ENCODE data around the gene PHACTR1. TPM values are rescaled to one million over a fixed set of nuclear protein-coding genes. Genes with fewer than 3 reads are reported as not detected.
"Not testable (repeated sequence)": the region's sequence is repeated elsewhere in the genome, so short reads cannot be mapped to it uniquely, and the experiment has no call there.

The PHACTR1 gene
- total RNA-seq, 2 experiments from 2014 or later, result 0.58 to 0.72 TPM

GRCh38 chr6:12725263-12725662 is 8.7 kb downstream of the PHACTR1 start:
- no peaks in the 10 kb centered on the region for H3K4me1 Mint-ChIP-seq
- H3K27me3 Mint-ChIP-seq, result peaks cover 18% of the 10 kb centered on the region
- no peak for DNase-seq
- H3K27ac Mint-ChIP-seq, result no peak overlapping the region
- no peak overlapping the region for H3K4me3 Mint-ChIP-seq
- no peaks in the 10 kb centered on the region for H3K9me3 Mint-ChIP-seq
- no peaks in the 10 kb centered on the region for H3K36me3 Mint-ChIP-seq

GRCh38 chr6:12729467-12729866 is 12.9 kb downstream of the PHACTR1 start:
- no peak overlapping the region for H3K27ac Mint-ChIP-seq
- H3K36me3 Mint-ChIP-seq, result no peaks in the 10 kb centered on the region
- no peaks in the 10 kb centered on the region for H3K4me1 Mint-ChIP-seq
- no peaks in the 10 kb centered on the region for H3K9me3 Mint-ChIP-seq
- no peak for DNase-seq
- no peak overlapping the region for H3K4me3 Mint-ChIP-seq
- peaks cover 21% of the 10 kb centered on the region for H3K27me3 Mint-ChIP-seq

- peaks cover 21% of the 10 kb centered on the region for H3K27me3 Mint-ChIP-seq
- not testable (repeated sequence) for H3K27ac Mint-ChIP-seq, H3K4me3 Mint-ChIP-seq, H3K36me3 Mint-ChIP-seq, H3K4me1 Mint-ChIP-seq, H3K9me3 Mint-ChIP-seq, DNase-seq
These were observed 14.2 kb downstream of the PHACTR1 start for GRCh38 chr6:12730809-12731208.

DNA sequence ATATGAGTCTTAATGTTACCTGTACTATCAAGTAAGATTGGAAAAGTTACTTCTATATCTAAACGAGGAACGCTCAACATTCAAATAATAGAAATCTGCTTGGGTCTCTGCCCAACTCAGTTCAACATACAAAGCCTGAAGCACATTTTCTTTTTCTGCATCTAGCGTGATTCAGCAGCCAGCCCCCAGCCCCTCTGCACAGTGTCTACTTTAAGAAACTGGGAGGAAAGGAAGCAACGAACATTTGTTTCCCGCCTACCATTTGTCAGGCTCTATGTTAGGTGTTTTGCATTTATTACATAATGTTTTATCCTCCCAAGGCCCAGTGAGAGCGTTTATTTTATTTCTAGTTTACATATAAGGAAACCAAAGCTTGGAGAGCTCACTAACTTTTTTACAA is 17.3 kb downstream of the PHACTR1 start:
- H3K27me3 Mint-ChIP-seq, result peaks cover 15% of the 10 kb centered on the region
- H3K4me1 Mint-ChIP-seq, result no peaks in the 10 kb centered on the region
- H3K36me3 Mint-ChIP-seq, result no peaks in the 10 kb centered on the region
- H3K9me3 Mint-ChIP-seq, result no peaks in the 10 kb centered on the region
- H3K27ac Mint-ChIP-seq, result no peak overlapping the region
- H3K4me3 Mint-ChIP-seq, result no peak overlapping the region
- no peak for DNase-seq

GRCh38 chr6:12735786-12736185 is 19.2 kb downstream of the PHACTR1 start:
- Mint-ChIP-seq H3K36me3 (no peaks in the 10 kb centered on the region), H3K27me3 (peaks cover 11% of the 10 kb centered on the region), H3K4me3 (no peak overlapping the region), H3K4me1 (no peaks in the 10 kb centered on the region), H3K9me3 (no peaks in the 10 kb centered on the region), H3K27ac (no peak overlapping the region)
- DNase-seq, result no peak

- H3K27ac Mint-ChIP-seq, result no peak overlapping the region
- peaks cover 66% of the 10 kb centered on the region for H3K27me3 Mint-ChIP-seq
- H3K4me1 Mint-ChIP-seq, result no peaks in the 10 kb centered on the region
- peaks cover 20% of the 10 kb centered on the region for H3K9me3 Mint-ChIP-seq
- no peak for DNase-seq
- H3K36me3 Mint-ChIP-seq, result no peaks in the 10 kb centered on the region
- H3K4me3 Mint-ChIP-seq, result no peak overlapping the region
These were observed 31.8 kb downstream of the PHACTR1 start for GRCh38 chr6:12748411-12748810.

DNA sequence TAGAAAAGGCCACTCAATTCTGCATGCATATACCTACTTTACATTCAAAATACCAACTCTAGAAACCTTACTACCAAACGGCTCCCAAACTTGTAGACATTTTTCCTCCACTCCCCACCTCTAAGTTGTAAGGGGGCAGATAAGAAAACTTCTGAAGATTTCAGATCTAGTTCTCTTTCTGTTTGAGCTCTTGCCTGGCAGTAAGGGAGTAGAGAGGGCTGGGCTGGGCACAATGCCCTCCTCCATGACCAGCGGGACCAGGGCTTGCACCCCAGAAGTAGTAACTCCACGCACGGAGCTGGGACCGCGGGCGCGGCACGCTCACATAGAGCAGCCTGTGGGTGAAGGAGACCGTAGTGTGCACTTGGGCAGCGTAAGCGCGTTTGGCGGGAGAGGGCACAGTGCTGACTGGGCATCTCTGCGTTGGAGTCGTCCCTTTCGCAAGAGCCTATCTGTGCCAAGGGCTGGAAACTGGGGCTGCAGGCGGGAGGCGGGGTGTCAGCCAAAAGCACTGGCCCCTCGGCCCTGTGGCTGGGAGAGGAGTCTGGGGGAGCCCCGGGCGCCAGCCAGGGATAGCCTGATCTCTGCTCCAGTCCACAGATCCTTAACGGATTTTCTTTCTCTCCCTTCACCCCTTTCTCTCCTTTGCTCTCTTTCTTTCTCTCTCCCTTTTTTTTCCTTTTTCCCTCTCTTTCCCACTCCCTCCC is 32.4 kb downstream of the PHACTR1 start:
- no peak overlapping the region for H3K27ac Mint-ChIP-seq
- H3K27me3 Mint-ChIP-seq, result peaks cover 66% of the 10 kb centered on the region
- H3K4me1 Mint-ChIP-seq, result no peaks in the 10 kb centered on the region
- no peaks in the 10 kb centered on the region for H3K36me3 Mint-ChIP-seq
- H3K9me3 Mint-ChIP-seq, result peaks cover 20% of the 10 kb centered on the region
- no peak for DNase-seq
- H3K4me3 Mint-ChIP-seq, result no peak overlapping the region

- no peaks in the 10 kb centered on the region for H3K36me3 Mint-ChIP-seq
- no peak overlapping the region for H3K27ac Mint-ChIP-seq
- H3K27me3 Mint-ChIP-seq, result peaks cover 66% of the 10 kb centered on the region
- peaks cover 19% of the 10 kb centered on the region for H3K9me3 Mint-ChIP-seq
- no peak for DNase-seq
- no peak overlapping the region for H3K4me3 Mint-ChIP-seq
- H3K4me1 Mint-ChIP-seq, result no peaks in the 10 kb centered on the region
These were observed 33.2 kb downstream of the PHACTR1 start for GRCh38 chr6:12749531-12750379.

DNA sequence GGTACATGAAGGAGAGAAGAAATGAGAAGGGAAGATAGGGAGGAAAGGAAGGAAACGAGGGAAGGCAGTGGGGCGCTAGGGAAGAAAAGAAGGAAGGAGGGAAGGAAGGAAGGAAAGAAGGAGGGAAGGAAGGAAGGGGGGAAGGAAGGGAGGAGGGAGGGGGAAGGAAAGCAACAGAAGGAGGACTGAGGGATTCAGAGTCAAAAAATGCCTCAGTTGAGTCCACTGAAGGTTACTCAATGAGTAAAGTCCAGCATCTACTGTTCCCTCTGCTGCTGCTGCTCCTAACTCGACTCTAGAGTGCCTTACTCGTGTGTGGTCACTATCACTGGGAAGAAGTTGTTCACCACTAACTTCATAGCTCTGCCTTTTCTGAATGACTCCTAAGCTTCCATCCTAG is 33.8 kb downstream of the PHACTR1 start:
- no peak for DNase-seq
- H3K4me3 Mint-ChIP-seq, result no peak overlapping the region
- H3K27ac Mint-ChIP-seq, result no peak overlapping the region
- peaks cover 66% of the 10 kb centered on the region for H3K27me3 Mint-ChIP-seq
- peaks cover 15% of the 10 kb centered on the region for H3K9me3 Mint-ChIP-seq
- no peaks in the 10 kb centered on the region for H3K4me1 Mint-ChIP-seq
- no peaks in the 10 kb centered on the region for H3K36me3 Mint-ChIP-seq

GRCh38 chr6:12751694-12752325 is 35.2 kb downstream of the PHACTR1 start:
- Mint-ChIP-seq H3K36me3 (no peaks in the 10 kb centered on the region), H3K27ac (no peak overlapping the region), H3K27me3 (peaks cover 57% of the 10 kb centered on the region), H3K9me3 (peaks cover 12% of the 10 kb centered on the region), H3K4me3 (no peak overlapping the region), H3K4me1 (no peaks in the 10 kb centered on the region)
- peak; percentile 31 for DNase-seq

- no peak for DNase-seq
- Mint-ChIP-seq H3K9me3 (peaks cover 14% of the 10 kb centered on the region), H3K27ac (no peak overlapping the region), H3K36me3 (no peaks in the 10 kb centered on the region), H3K4me3 (no peak overlapping the region), H3K27me3 (peaks cover 53% of the 10 kb centered on the region), H3K4me1 (no peaks in the 10 kb centered on the region)
These were observed 36.5 kb downstream of the PHACTR1 start for GRCh38 chr6:12753036-12753435.

DNA sequence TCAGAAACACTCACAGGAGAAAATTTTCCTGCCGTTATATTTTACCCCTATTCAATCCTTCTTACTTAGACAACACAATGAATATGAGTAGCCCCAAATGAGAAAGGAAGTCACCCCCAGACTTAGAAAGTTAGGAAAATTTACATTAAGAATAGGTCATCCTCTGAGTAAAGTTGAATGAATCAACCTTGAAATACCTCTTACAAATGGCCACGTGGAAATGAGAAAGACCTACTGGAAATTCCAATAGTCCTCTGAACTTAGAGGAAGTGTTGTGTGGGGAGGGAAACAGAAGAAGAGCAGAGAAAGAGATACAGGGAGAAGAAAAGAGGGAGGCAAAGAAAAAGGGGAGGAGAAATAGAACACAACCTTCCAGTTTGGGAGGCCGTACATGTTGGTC is 43.7 kb downstream of the PHACTR1 start:
- Mint-ChIP-seq H3K4me1 (no peaks in the 10 kb centered on the region), H3K36me3 (no peaks in the 10 kb centered on the region), H3K4me3 (no peak overlapping the region), H3K27ac (no peak overlapping the region), H3K27me3 (peaks cover 22% of the 10 kb centered on the region), H3K9me3 (peaks cover 2% of the 10 kb centered on the region)
- DNase-seq, result no peak

- no peaks in the 10 kb centered on the region for H3K4me1 Mint-ChIP-seq
- H3K9me3 Mint-ChIP-seq, result peaks cover 2% of the 10 kb centered on the region
- H3K27ac Mint-ChIP-seq, result no peak overlapping the region
- H3K36me3 Mint-ChIP-seq, result no peaks in the 10 kb centered on the region
- DNase-seq, result no peak
- no peak overlapping the region for H3K4me3 Mint-ChIP-seq
- H3K27me3 Mint-ChIP-seq, result peaks cover 22% of the 10 kb centered on the region
These were observed 44.3 kb downstream of the PHACTR1 start for GRCh38 chr6:12760911-12761310.

GRCh38 chr6:12761376-12762115 is 45.0 kb downstream of the PHACTR1 start:
- no peaks in the 10 kb centered on the region for H3K4me1 Mint-ChIP-seq
- no peak overlapping the region for H3K4me3 Mint-ChIP-seq
- H3K27ac Mint-ChIP-seq, result no peak overlapping the region

More at GRCh38 chr6:12761376-12762115, 45.0 kb downstream of the PHACTR1 start:
- H3K9me3 Mint-ChIP-seq, result peaks cover 2% of the 10 kb centered on the region
- H3K36me3 Mint-ChIP-seq, result no peaks in the 10 kb centered on the region
- DNase-seq, result no peak
- peaks cover 22% of the 10 kb centered on the region for H3K27me3 Mint-ChIP-seq

Measured in activated naive CD8-positive, alpha-beta T cell treated with anti-CD3 and anti-CD28 coated beads for 36 hours (primary cell).